A549 (cell line): ENCODE measurements around the gene FAM13A.

Source experiments
- CHD2 ChIP-seq: fragments of 150-350 bp; IDR thresholded peaks from 2 replicates; pipeline ENCODE4 v1.6.1; 2014; ENCODE audit warnings: low read length; ENCODE audit not compliant: partially characterized antibody
- ESRRA ChIP-seq: fragments of 150-350 bp; IDR thresholded peaks from 2 replicates; pipeline ENCODE4 v1.6.1; 2014; ENCODE audit warnings: mild to moderate bottlenecking, low read length, borderline replicate concordance
- JUN ChIP-seq, 2 experiments: fragments of >200 bp; sonication (Bioruptor Twin); formaldehyde crosslinking; IDR thresholded peaks; 2 replicates in 1 of 2; 3 replicates in 1 of 2; pipeline ENCODE4 v1.6.1; 2016 to 2017
- JUNB ChIP-seq: fragments of >200 bp; sonication (Bioruptor Twin); formaldehyde crosslinking; IDR thresholded peaks from 2 replicates; pipeline ENCODE4 v1.6.1; 2016
- MAX ChIP-seq: IDR thresholded peaks from 2 replicates; pipeline ENCODE4 v1.6.1; 2012
- POLR2A ChIP-seq: IDR thresholded peaks from 2 replicates; pipeline ENCODE4 v1.6.1; 2012; ENCODE audit warnings: mild to moderate bottlenecking, low read length
- RAD21 ChIP-seq, 2 experiments: fragments of >200 bp in 1 of 2; sonication (Bioruptor Twin) in 1 of 2; formaldehyde crosslinking in 1 of 2; IDR thresholded peaks in 1 of 2; conservative IDR thresholded peaks in 1 of 2; 2 replicates in 1 of 2; 3 replicates in 1 of 2; pipeline ENCODE4 v1.6.1; 2012 to 2018; ENCODE audit warnings: inconsistent platforms in 1 of 2
- REST ChIP-seq: fragments of 200-600 bp; sonication (generic); IDR thresholded peaks from 2 replicates; pipeline ENCODE4 v1.6.1; 2016; ENCODE audit warnings: antibody characterized with exemption, mild to moderate bottlenecking, moderate library complexity
- SMC3 ChIP-seq: fragments of >200 bp; sonication (Bioruptor Twin); formaldehyde crosslinking; IDR thresholded peaks from 3 replicates; pipeline ENCODE4 v1.6.1; 2018; ENCODE audit warnings: inconsistent platforms
- ZFP36 ChIP-seq: fragments of 450-650 bp; IDR thresholded peaks from 2 replicates; pipeline ENCODE4 v1.6.1; 2014; ENCODE audit warnings: borderline replicate concordance; ENCODE audit not compliant: partially characterized antibody
- ZNF302 ChIP-seq: fragments of 250-450 bp; sonication (Bioruptor Pico); IDR thresholded peaks from 2 replicates; pipeline ENCODE4 v1.9.0; 2021; ENCODE audit warnings: inconsistent platforms, mild to moderate bottlenecking, moderate library complexity
- TF ChIP-seq, protein P1 (sequence below): fragments of >200 bp; sonication (Bioruptor Twin); formaldehyde crosslinking; IDR thresholded peaks from 3 replicates; pipeline ENCODE4 v1.5.1; 2016

GRCh38 chr4:88825931-88826330 is 231.1 kb downstream of the FAM13A start:
- TF ChIP-seq, protein P1, sequence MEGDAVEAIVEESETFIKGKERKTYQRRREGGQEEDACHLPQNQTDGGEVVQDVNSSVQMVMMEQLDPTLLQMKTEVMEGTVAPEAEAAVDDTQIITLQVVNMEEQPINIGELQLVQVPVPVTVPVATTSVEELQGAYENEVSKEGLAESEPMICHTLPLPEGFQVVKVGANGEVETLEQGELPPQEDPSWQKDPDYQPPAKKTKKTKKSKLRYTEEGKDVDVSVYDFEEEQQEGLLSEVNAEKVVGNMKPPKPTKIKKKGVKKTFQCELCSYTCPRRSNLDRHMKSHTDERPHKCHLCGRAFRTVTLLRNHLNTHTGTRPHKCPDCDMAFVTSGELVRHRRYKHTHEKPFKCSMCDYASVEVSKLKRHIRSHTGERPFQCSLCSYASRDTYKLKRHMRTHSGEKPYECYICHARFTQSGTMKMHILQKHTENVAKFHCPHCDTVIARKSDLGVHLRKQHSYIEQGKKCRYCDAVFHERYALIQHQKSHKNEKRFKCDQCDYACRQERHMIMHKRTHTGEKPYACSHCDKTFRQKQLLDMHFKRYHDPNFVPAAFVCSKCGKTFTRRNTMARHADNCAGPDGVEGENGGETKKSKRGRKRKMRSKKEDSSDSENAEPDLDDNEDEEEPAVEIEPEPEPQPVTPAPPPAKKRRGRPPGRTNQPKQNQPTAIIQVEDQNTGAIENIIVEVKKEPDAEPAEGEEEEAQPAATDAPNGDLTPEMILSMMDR, result no peak
- TF ChIP-seq JUN (IDR thresholded peaks at IDR 0.05) (no peak), POLR2A (no peak), SMC3 (no peak), ZFP36 (no peak), RAD21 (conservative IDR thresholded peaks at IDR 0.05 in 1 of 2, IDR thresholded peaks at IDR 0.05 in 1 of 2) (no peak), CHD2 (no peak), REST (no peak), JUNB (no peak), MAX (no peak), ESRRA (no peak), ZNF302 (no peak)
